NCI-H187 (cell line): ENCODE data around the gene ULK4.

Experiments
- DNase-seq, 2 experiments: peaks; one replicate each; lab custom pipeline; 2025; lab: John Stamatoyannopoulos, UW

ULK4 gene

DNA sequence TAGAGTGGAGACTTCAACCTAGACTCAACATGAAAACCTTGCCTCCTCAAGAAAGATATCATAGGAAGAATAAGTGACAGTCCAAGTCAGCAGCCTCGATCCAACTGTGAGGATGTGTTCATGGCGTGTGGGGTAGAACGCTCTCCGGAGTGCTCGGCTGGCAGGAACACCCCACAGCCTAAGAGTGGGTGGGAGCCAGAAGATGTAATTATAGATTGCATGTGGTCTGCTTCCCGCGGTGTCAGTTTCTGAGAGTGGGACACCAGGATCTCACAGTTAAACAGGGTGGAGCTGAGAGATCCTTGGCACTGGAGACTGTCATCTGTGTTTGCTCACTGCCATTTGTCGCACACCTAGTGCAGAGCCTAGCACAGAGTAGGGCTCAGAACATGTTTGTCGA, 604.6 kb downstream of the ULK4 start:
- no peak for DNase-seq

DNA sequence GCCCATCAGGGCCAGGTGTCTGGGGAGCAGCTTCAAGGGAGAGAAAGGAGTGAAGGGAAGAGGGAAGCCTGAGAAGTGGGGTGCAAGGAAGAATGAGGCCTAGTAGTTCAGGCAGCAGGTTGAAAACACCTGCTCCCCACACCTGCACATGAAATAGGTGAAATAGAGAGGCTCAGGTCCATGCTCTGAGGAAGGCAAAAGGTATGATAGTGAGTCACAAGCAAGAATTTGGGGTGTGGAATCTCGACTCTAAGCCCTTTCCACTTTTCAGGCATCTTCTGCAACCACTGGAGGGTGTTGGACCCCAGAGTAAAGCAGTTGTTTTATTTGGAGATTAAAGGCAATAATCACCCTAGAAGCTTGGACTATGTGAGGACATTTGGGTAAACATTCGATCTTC, 605.1 kb downstream of the ULK4 start:
- no peak for DNase-seq

DNA sequence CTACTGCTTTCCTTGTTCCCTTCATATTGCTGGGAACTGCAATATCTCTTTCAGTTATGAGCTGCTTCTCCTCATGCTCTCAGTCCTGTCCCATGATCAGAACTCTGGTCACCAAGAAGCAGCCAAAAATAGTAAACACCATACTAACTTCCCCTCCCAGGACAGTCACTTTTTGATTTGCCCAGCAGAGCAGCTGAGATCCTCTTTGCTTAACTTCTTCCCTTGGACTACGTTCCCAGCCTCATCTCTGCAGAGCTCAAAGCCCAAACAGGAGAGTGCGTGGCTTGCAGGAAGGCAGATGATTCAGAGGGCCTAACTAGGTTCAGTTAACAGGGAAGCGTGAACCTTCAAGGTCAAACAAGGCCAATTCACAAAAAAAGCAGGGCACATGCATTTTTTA, 609.4 kb downstream of the ULK4 start:
- DNase-seq, result no peak

DNA sequence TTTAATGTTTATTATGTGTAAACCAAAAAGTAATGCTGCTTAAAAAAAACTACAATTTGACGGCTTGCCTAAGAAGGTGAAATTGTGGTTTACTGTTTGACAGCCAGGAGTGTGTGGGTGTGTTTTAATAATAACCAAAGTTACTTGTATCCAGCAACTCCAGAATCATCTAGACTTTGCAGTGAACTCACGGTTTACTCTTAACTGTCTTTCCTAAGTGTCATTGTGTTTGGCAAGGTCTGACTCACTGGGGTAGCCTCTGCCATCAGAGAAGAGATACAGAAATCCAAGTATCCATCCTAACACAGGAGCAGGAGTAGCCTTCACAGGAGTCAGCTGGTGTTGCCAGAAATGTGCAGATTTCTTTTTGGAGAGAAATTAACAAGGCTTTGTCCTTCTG, 611.5 kb downstream of the ULK4 start:
- DNase-seq, result no peak

DNA sequence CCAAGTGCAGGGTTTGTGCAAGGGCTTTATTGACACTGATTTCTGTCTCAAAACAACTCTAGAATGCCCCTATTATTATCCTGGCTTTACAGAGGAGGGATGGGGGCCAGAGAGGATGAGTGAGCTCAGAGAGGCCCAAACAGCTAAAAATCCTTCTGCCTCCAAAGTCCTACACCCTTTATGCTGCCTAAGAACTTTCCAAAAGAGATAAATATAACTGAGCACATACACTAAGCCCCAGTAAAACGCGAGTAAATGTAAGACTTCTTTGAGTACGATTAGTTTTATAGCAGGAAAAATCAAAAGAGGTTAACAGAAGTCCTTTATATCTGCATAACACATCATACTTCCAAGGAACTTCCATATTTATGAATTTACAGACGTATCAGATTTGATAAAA, 613.5 kb downstream of the ULK4 start:
- no peak for DNase-seq

DNA sequence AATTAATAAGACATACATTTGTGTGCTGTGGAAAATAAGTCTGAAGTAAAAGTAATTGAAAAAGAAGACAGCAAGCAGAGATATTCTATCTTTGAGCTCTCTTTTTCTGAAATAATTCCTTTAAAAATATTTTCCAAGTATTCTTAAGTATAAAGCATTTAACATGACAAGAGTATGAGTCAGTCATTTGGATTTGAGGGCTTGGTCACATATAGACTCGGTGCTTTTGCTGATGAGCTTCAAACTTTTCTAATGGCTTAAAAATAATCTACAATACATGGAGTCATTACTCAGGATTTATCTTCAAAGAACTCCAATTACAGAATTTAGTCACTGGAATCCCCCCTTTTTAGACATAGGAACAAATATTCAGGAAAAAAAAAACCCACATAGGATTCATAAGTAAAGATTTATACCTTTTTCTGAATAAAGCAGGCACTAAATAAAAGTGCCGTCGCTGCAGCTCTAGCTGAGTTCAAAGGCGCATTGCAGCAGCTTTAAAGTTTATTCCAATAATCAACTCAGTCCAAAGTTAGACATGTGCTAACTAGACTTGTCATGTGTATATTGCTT, 615.1 kb downstream of the ULK4 start:
- no peak for DNase-seq

DNA sequence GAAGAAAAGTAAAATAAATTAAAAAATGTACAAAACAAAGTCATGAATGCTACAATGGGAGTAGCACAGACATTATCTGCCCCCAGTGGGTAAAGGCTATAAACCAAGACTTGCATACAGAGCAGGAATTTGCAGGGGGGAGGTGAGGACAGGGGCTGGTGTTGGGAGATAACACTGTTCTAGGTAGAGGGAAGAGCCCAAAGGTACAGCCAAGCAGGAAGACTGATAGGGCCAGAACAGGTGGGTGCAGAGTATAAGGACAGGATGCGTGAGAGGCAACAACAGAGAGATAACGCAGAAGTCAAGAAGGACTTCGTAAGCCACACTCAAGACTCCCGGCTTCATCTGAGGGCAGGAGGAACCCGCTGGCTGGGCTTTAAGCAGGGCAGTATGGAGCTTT, 616.1 kb downstream of the ULK4 start:
- no peak for DNase-seq

DNA sequence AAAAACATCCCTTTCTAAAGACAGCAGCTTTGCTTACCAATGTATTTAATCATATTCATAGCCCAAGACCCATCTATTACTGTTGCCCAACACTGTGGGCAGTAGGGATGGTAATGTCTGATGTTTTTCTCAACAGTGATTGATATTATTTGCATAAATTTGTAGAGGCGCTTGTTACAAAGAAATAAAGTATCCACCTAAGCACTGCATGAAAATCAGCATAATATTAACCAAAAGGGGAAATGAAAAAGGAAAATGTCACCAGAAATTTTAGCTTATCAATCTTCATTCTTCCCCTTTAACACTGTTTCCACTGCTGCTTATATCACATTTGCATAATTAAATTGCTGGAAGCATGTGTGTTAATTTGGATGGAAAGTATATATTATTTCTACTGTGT, 622.1 kb downstream of the ULK4 start:
- no peak for DNase-seq

DNA sequence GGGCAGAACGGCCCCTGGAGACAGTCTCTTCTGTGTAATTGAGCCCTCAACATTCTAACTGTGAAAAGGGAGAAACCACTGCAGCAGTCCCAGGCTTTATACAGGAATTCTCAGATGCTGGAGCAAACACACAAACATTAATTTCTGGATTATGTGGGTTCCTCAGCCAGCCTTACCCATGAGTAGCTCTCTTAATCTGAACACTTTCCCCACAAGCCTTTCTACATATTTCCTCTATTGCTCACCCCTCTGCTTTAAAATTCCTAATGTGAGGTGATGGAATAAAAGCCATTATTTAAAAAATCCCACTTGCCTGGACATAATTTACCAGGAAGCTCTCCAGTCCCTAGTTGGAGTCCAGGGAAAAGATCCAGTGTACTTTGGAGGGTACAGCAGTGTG, 623.6 kb downstream of the ULK4 start:
- DNase-seq, result no peak

DNA sequence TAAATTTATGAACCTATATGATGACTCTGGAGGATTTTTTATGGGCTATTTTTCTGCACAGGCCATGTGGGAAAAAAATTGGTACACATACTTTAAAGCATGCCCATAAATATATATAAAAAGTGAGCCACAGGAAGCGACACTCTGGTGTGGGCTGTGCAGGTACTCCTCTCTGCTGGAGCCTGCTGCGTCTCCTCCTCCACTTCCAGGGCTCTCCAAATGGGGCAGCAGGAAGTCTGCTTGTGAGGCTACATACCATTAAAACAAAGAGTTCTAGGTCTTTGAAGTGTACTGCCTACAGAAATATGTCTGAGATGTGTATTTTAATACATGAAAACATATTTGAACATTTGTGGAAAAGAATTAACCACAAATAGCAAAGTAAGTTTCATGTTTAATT, 627.5 kb downstream of the ULK4 start:
- no peak for DNase-seq

DNA sequence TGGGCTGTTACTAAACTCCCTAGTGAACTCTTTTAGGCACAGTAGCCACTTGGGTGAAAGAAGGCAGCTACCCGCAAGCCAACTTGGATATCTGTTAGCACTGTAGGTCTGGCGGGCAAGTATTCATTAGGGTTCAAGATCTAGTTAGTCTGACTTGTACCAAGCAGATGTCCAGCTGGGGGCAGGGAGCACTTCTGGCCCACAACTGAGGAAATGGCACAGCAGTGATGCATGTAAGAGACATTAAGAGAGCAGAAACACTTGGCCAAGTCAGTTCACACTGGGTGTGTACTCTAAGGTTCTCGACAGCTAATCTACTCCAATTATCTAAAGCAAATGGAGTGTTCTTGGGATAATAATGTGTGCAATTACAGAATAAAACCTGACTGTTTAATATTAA, 630.9 kb downstream of the ULK4 start:
- no peak for DNase-seq

DNA sequence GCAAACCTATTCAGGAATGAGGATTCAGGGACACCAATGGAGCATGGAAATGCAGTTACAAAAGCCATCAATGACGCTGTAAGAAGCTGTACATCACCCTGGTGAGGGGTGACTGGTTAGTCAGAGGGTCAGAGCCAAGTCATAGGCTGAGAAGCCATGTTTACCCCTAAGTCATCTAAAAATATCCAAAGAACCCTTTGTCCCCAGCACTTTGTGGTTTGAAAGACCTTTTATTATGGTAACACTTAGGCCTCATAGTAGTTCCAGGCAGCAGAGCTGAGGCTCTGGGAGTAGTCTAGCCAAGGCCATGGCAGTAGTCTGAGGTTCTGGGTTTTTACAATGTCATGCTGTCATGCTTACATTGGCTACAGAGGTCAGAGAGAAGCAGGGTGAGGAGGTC, 631.4 kb downstream of the ULK4 start:
- DNase-seq, result no peak

DNA sequence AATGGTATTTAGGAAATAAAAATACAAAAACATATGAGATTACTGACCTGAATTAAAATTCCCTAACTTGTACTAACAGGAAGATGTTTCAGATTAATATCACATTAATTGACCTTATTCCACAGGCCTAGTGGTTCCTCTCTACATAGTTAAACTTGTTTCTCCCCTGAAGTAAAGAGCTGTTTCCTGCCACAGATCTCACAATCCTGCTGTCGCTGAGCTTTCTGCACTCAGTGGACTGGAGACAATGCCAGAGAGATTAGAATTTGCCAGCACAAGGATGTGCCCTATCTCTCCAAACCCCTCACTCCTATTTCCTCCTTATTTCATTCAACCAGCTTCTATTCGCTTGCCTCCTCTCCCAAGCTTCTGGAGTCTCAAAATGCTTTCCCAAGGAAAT, 632.0 kb downstream of the ULK4 start:
- no peak for DNase-seq

DNA sequence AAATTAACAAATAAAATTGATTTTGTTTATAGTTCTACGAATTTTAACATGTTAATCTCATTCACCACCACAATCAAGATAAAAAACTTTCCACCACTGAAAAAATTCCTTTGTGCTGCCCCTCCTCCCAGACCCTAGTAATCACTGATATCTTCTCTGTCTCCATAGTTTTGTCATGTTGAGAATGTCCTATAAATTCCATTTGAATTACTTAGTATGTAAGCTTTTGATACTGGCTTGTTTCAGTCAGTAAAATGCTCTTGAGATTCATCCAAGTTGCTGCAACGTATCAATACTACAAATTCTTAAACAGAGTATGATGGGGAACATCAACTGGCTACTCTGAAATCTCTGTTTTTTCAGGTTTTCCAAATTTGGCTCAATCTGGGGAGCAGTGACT, 633.0 kb downstream of the ULK4 start:
- no peak for DNase-seq

DNA sequence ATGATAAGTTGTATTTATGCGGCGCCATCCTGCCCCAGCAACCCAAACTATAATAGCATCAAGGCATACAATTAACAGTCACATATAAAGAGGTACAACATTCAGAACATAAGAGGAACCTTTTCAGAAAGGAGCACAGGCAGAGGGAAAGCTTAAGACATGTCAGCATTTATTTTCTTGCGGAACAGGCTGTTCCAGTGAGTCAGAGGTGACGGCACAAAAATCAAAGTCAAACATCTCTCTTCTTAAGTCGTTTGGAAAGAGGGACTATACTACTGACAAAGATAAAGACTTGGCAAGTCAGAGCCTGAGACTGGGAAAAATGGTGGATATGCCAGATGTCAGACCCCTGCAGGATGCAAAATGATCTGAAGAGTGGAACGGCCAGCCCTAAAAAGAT, 634.2 kb downstream of the ULK4 start:
- no peak for DNase-seq

DNA sequence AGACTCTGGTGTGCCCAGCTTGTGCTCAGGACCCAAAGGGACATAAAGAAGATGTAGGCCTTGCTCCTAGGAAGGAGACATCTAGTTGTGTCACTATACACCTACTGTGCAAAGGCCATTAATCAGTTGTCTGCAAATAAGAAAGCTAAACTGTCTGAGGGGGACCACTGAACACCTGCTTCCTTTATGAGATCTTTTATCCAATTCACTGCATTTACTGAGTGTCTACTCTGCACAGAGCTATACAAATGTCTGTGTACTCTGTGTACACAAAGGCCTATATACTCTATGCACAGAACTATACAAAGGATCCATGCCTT, 637.8 kb downstream of the ULK4 start:
- no peak for DNase-seq

DNA sequence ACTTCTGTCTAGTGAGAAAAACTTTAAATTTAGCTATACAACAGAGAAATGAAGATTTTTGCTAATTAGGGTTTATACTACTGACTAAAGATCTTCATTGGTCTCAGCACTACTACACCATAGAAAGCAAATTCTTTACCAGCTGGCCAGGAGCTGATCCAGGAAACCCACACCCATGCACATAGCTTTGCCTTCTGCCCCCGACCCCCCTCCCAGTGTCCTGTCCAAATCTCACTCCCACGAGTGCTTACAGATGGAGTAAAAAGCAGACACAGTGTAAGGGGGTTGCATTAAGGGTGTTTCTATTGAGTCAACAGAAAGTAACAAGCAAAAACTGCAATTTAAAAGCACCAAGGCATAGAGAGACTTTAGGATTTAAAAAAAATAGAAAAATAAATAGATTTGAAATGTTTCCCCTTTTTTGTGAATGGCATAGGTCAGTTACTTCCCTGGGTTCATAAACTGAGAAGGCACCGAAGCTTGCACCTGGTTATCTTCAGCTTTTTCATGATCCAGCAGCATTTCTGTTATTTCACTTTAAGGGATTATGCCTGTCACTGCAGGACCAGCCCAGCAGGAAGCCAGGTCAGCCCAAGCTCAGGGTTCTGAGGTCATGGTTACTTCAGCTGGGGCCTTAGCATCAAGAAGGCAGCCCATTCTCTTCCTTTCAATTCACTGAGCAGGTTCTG, 638.3 kb downstream of the ULK4 start:
- DNase-seq, result no peak

DNA sequence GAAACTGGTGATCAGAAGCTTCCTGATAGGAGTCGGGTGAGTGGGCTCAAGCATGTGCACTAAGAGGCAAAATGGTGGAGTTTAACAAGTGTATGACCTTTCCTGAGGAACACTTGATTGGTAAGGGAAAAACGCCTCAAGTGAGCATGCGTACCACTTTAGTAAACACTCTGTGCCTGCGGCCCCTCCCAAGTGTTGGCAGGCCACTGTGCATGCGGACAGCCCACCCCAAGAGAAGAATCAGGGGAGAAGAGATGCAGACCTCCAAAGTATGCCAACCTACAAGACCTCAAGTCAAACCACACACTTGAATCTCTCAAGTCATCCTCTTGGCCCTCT, 640.3 kb downstream of the ULK4 start:
- no peak for DNase-seq

DNA sequence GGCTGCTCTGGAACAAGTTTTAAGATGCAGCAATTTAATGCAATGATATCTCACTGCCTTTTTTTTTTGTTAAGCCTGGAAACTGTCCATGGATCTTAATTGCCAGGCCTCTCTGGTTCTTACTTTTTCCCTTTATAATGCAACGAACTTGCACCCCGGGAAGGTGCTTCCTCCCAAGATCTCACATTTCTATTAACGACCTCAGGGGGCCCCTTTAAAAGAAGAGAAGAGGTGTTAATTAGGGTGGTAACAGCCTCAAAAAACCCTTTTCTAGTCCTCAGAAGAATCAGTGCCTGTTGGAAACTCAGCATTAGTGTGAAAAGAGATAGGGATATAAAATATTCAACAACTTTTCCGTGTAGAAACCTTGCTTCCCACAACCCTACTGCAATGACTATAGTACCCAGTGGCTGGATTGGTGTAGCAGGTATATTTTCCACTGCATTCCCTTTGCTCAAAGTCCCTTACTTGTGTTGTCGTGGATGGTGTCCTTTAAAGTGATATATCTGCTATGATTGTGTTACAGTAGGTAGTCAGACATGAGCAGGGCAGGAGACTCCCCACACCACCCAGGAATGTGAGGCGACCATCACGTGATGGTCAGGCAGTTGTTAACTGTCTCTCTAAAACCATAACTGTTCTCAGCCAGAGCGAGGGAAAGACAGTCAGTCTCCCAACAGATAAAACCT, 640.8 kb downstream of the ULK4 start:
- no peak for DNase-seq

DNA sequence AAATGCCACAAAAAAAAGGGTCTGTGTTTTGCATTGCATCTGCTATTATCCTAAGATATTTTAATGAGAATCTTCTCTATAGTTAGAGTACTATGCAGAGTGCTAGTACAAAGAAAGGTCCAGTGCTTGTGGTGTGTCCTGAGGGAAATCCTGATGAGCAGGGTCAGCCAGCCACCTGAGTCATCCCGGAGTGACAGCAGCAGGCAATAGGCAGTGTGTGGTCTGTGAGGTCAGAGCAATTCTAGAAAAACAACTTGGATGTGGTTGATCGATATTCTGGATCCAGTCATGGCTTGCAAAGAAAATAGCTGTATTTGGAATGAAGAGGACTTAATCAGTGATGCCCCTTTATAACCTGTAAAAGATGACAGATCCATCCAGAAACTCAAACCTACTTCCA, 643.4 kb downstream of the ULK4 start:
- DNase-seq, result no peak

DNA sequence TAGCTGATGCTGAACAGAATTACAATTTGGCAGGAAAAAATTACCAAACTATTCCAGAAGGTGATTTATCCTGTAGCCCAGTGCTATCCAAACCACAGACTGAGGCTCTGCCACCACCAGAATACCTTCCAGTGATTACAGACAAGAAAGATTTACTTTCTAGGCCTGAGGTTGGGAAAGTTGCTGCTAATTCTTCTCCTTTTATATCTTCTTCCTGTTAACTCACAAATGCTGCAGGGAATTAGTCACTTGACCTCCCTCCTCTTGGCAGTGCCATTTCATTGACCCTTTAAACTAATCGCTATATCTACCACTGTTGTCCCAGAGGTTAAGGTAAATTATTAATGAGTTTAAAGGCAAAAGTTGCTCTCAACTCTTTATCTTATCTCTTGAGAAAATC, 644.2 kb downstream of the ULK4 start:
- DNase-seq, result no peak

DNA sequence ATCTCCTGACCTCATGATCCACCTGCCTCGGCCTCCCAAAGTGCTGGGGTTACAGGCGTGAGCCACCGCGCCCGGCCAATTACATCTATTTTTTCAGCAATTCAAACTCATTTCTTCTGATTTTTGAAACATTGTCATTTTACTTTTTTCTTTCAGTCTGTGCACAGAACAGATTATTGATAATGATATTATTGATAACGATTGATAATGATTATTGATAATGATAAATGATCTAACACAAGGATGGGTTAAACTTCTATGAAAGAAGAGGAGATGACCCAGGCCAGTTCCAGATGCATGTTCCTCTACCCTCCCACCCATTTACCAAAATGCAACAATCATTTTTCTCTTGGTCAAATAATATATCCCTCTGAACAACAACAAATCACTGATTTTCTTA, 644.6 kb downstream of the ULK4 start:
- DNase-seq, result no peak

DNA sequence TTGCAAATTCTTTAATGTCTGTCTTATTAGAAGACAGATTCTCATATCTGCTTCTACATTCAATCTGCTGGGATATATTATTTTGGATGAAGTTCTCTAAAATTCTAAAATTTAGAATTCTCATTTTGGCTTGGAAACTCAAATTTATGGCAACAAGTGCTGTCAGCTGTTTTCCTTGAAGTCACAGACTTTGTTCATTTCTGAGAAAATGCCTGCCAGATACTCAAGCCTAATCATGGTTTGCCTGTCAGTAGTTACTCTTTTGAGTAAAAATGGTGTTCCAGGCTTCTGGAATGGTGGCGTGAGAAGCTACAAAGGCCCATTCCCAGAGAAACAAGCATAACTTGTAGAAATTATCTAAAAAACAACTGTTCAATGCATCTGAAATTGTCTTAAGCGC, 646.8 kb downstream of the ULK4 start:
- DNase-seq, result no peak

DNA sequence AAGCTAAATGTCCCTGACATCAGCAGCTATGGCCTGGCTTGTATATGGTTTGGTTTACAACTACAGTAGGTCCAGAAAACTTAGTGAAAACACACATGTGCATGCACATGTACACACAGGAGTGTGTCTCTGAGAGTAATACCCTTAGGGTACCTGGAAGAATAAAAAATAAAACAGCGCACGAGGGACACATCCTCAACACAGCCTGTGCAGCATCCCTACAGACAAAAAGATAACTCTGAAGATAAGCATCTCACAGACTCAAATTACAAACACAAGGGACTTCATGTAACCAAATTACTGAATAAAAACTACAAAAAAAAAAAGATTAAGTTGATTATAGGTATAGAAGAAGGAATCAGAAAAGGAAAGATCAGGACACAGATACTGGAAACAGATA, 653.8 kb downstream of the ULK4 start:
- no peak for DNase-seq
